HepG2 (cell line): Measurements from ENCODE around the gene MRPL2. TPM values are rescaled to one million over a fixed set of nuclear protein-coding genes. Genes with fewer than 3 reads are reported as not detected.

Experiments used
- HNF4G ChIP-seq, 2 experiments: sonication (generic) in 1 of 2; formaldehyde crosslinking in 1 of 2; IDR thresholded peaks; 2 replicates each; pipeline versions ENCODE4 v1.4.0 to v1.6.1; 2011 to 2020; ENCODE audit warnings: borderline replicate concordance in 2 of 2, low read depth in 2 of 2, mild to moderate bottlenecking in 2 of 2, low read length in 1 of 2, missing genetic modification reagents in 1 of 2, moderate library complexity in 1 of 2
- KLF6 ChIP-seq: IDR thresholded peaks from 2 replicates; pipeline ENCODE4 v1.8.0; 2016; ENCODE audit warnings: missing biosample characterization, missing genetic modification reagents
- MTF2 ChIP-seq: sonication (generic); formaldehyde crosslinking; IDR thresholded peaks from 2 replicates; pipeline ENCODE4 v1.5.0; 2020; ENCODE audit warnings: missing genetic modification reagents, borderline replicate concordance
- NCOA1 ChIP-seq: sonication (generic); formaldehyde crosslinking; IDR thresholded peaks from 2 replicates; pipeline ENCODE4 v1.9.0; 2021; ENCODE audit warnings: missing genetic modification reagents
- RARA ChIP-seq: IDR thresholded peaks from 2 replicates; pipeline ENCODE4 v1.6.1; 2016; ENCODE audit warnings: missing genetic modification reagents, missing compliant biosample characterization
- SIN3A ChIP-seq: IDR thresholded peaks from 2 replicates; pipeline ENCODE4 v1.6.1; 2011; ENCODE audit warnings: low read depth, mild to moderate bottlenecking, control low read depth, low read length, borderline replicate concordance
- SOX5 ChIP-seq: IDR thresholded peaks from 2 replicates; pipeline ENCODE4 v1.6.1; 2016; ENCODE audit warnings: borderline replicate concordance
- ZNF333 ChIP-seq: sonication (generic); formaldehyde crosslinking; IDR thresholded peaks from 2 replicates; pipeline ENCODE4 v1.4.0; 2020; ENCODE audit warnings: mild to moderate bottlenecking, missing genetic modification reagents, borderline replicate concordance
- ZNF407 ChIP-seq: sonication (generic); formaldehyde crosslinking; IDR thresholded peaks from one replicate; pipeline ENCODE4 v1.5.1; 2020; ENCODE audit warnings: mild to moderate bottlenecking, missing genetic modification reagents; ENCODE audit errors: not compliant biosample characterization
- ZNF850 ChIP-seq: sonication (generic); formaldehyde crosslinking; conservative IDR thresholded peaks from 2 replicates; pipeline ENCODE4 v1.9.0; 2021; ENCODE audit warnings: mild to moderate bottlenecking, missing genetic modification reagents
- polyA plus RNA-seq, 8 experiments: library from polyadenylated mRNA; depleted of rRNA in 3 of 8; stranded (reverse) in 7 of 8; unstranded in 1 of 8; fragments of >200 nt; fragmentation: Illumina TruSeq in 4 of 8; extraction: Trizol in 4 of 8; gene quantifications; 2 replicates each; pipeline versions ENCODE4 v1.2.1 to v1.2.3, GENCODE V29; 2011 to 2016; ENCODE audit warnings: low read depth in 4 of 8, missing spikeins in 1 of 8, mixed read lengths in 1 of 8; ENCODE audit not compliant: insufficient read depth in 1 of 8
- total RNA-seq, 5 experiments: library from RNA; depleted of rRNA; stranded (reverse); fragments of >200 nt; fragmentation: Illumina TruSeq; extraction: Trizol; gene quantifications; 2 replicates each; pipeline ENCODE4 v1.2.3, GENCODE V29; 2016; ENCODE audit warnings: low read depth in 1 of 5
- TF ChIP-seq, protein P1 (sequence below), 2 experiments: fragments of 450-650 bp in 1 of 2; sonication (generic) in 1 of 2; formaldehyde crosslinking in 1 of 2; IDR thresholded peaks; 2 replicates each; pipeline versions ENCODE4 v1.6.1 to v1.8.0; 2016 to 2022; ENCODE audit warnings: antibody characterized with exemption in 1 of 2, mild to moderate bottlenecking in 1 of 2, missing genetic modification reagents in 1 of 2

Gene MRPL2
- total and polyA plus RNA-seq, 2 of the 13 experiments (the other 11 are each of a cell fraction or from before 2014, with no cell fraction given): 56.8 to 65.6 TPM

DNA sequence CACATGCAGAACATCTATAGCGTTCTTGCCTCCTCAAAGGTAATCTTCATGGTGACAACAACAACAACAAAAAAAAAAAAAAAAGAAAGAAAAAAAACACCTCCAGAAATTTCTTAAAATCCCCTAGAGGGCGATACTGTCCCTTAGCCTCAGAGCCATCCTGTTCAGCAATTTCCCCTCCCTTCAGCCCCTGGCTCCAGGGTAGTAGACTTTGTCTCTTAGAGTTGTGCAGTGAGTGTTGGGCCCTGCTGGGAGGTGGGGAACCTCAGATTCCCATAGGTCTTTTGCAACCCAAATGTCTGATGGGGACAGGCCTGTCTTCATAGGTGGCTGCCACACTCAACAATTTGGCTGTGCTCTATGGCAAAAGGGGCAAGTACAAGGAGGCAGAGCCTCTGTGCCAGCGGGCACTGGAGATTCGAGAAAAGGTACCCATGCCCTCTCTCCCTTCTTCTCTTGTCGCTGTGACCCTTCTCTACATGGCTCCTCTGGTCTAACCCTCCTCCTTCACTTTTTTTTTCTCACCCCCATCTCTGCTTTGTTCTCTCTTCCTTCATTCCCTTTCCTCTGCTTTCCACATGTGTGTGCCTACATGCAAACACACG, 10.9 kb upstream of the MRPL2 start (continued):
- TF ChIP-seq, protein P1, sequence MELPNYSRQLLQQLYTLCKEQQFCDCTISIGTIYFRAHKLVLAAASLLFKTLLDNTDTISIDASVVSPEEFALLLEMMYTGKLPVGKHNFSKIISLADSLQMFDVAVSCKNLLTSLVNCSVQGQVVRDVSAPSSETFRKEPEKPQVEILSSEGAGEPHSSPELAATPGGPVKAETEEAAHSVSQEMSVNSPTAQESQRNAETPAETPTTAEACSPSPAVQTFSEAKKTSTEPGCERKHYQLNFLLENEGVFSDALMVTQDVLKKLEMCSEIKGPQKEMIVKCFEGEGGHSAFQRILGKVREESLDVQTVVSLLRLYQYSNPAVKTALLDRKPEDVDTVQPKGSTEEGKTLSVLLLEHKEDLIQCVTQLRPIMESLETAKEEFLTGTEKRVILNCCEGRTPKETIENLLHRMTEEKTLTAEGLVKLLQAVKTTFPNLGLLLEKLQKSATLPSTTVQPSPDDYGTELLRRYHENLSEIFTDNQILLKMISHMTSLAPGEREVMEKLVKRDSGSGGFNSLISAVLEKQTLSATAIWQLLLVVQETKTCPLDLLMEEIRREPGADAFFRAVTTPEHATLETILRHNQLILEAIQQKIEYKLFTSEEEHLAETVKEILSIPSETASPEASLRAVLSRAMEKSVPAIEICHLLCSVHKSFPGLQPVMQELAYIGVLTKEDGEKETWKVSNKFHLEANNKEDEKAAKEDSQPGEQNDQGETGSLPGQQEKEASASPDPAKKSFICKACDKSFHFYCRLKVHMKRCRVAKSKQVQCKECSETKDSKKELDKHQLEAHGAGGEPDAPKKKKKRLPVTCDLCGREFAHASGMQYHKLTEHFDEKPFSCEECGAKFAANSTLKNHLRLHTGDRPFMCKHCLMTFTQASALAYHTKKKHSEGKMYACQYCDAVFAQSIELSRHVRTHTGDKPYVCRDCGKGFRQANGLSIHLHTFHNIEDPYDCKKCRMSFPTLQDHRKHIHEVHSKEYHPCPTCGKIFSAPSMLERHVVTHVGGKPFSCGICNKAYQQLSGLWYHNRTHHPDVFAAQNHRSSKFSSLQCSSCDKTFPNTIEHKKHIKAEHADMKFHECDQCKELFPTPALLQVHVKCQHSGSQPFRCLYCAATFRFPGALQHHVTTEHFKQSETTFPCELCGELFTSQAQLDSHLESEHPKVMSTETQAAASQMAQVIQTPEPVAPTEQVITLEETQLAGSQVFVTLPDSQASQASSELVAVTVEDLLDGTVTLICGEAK (IDR thresholded peaks at IDR 0.05): peak; percentile 17; the same call in 1 of the 2 replicates
- TF ChIP-seq, protein P1 (CRISPR knock-in tag; IDR thresholded peaks at IDR 0.05): no peak
- TF ChIP-seq SIN3A (no peak), NCOA1 (CRISPR knock-in tag) (no peak), HNF4G (IDR thresholded peaks at IDR 0.05; ENCODE audit: borderline replicate concordance, low read depth, low read length) (peak; percentile 30; the same call in 1 of the 2 replicates), HNF4G (CRISPR knock-in tag; IDR thresholded peaks at IDR 0.05; ENCODE audit: borderline replicate concordance, low read depth) (no peak; the same call in 1 of the 2 replicates), KLF6 (CRISPR knock-in tag) (no peak), SOX5 (CRISPR knock-in tag) (no peak), ZNF333 (CRISPR knock-in tag) (no peak), ZNF407 (CRISPR knock-in tag) (peak; percentile 24), RARA (CRISPR knock-in tag) (no peak), ZNF850 (CRISPR knock-in tag) (no peak), MTF2 (no peak)
